Stimulated activated naive B cell treated with anti-CD40 and anti-IgM and Interleukin-4, amounts not matched to agents 10 μg/mL and 1 μg/mL and 100 μg/mL, for 72 hours (primary cell): ENCODE results near the gene TMEM97.
A peak's percentile ranks its signal among the peaks of the same experiment; 100 is the strongest.

ENCODE experiments used
- ATAC-seq, 2 donors: fragments of 150-1000 bp; cut with Tn5 transposase; replicated peaks; 2 replicates each; pipeline ENCODE4 v1.10.0; 2021; ENCODE audit warnings: moderate library complexity in 1 of 2
- DNase-seq: peaks from one replicate; pipeline ENCODE4 v3.0.0; 2021
- H3K27ac Mint-ChIP-seq: one replicate; pipeline ENCODE4 v1.8.0; 2022; ENCODE audit warnings: mild to moderate bottlenecking, mixed read lengths
- H3K27me3 Mint-ChIP-seq, 2 donors: one replicate each; pipeline ENCODE4 v1.8.0; 2022; ENCODE audit warnings: mixed read lengths in 2 of 2
- H3K36me3 Mint-ChIP-seq, 2 donors: one replicate each; pipeline ENCODE4 v1.8.0; 2022; ENCODE audit warnings: mixed read lengths in 2 of 2, mild to moderate bottlenecking in 1 of 2
- H3K4me1 Mint-ChIP-seq, 2 donors: one replicate each; pipeline ENCODE4 v1.8.0; 2022; ENCODE audit warnings: mixed read lengths in 2 of 2, mild to moderate bottlenecking in 1 of 2
- H3K4me3 Mint-ChIP-seq, 2 donors: one replicate each; pipeline ENCODE4 v1.8.0; 2022; ENCODE audit warnings: mild to moderate bottlenecking in 2 of 2, mixed read lengths in 2 of 2, moderate library complexity in 1 of 2
- H3K9me3 Mint-ChIP-seq, 2 donors: one replicate each; pipeline ENCODE4 v1.8.0; 2022; ENCODE audit warnings: mixed read lengths in 2 of 2, mild to moderate bottlenecking in 1 of 2

Gene TMEM97

GRCh38 chr17:28370035-28370743, 51.2 kb downstream of the TMEM97 start, which contains the start of gene VTN:
TSS of gene VTN (minus strand) at chr17:28370307. CDS start at chr17:28370203, 104 bp downstream.
- H3K4me1 Mint-ChIP-seq: peaks cover 24 to 39% of the 10 kb centered on the region in 2 donors
- ATAC-seq (no peak), DNase-seq (no peak)
- no peaks in the 10 kb centered on the region for H3K27me3 Mint-ChIP-seq
- H3K36me3 Mint-ChIP-seq: peaks cover 7 to 18% of the 10 kb centered on the region in 2 donors
- no peaks in the 10 kb centered on the region for H3K9me3 Mint-ChIP-seq
- H3K27ac Mint-ChIP-seq: peak within 1 kb of the TSS; percentile 94
- H3K4me3 Mint-ChIP-seq: peak within 1 kb of the TSS; percentile 96

- peaks cover 24 to 39% of the 10 kb centered on the region in 2 donors for H3K4me1 Mint-ChIP-seq
- peak overlapping the region in 1 of 2 donors; percentile 96 for H3K4me3 Mint-ChIP-seq
- ATAC-seq (no peak), DNase-seq (no peak)
- peaks cover 5 to 18% of the 10 kb centered on the region in 2 donors for H3K36me3 Mint-ChIP-seq
- peak overlapping the region; percentile 94 for H3K27ac Mint-ChIP-seq
- H3K9me3 Mint-ChIP-seq: no peaks in the 10 kb centered on the region
- no peaks in the 10 kb centered on the region for H3K27me3 Mint-ChIP-seq
These were observed 51.7 kb downstream of the TMEM97 start for GRCh38 chr17:28370744-28371103.

- peak; percentile 90 for ATAC-seq
- Mint-ChIP-seq H3K27me3 (no peaks in the 10 kb centered on the region), H3K9me3 (no peaks in the 10 kb centered on the region), H3K4me1 (peaks cover 24 to 39% of the 10 kb centered on the region in 2 donors), H3K27ac (peak within 1 kb of the TSS; percentile 94), H3K4me3 (peak within 1 kb of the TSS; percentile 96), H3K36me3 (peaks cover 4 to 14% of the 10 kb centered on the region in 2 donors)
- DNase-seq: peak; percentile 84
These were observed 52.5 kb downstream of the TMEM97 start, which contains the start of gene SARM1 for GRCh38 chr17:28371245-28372202. TSS of gene SARM1 (plus strand) at chr17:28371694. CDS start at chr17:28372033, 339 bp downstream.

- H3K9me3 Mint-ChIP-seq: no peaks in the 10 kb centered on the region
- no peaks in the 10 kb centered on the region for H3K27me3 Mint-ChIP-seq
- H3K27ac Mint-ChIP-seq: peak overlapping the region; percentile 89
- DNase-seq: no peak
- ATAC-seq: peak; percentile 15 to 24
- H3K4me3 Mint-ChIP-seq: peak overlapping the region; percentile 85 to 96
- peaks cover 4 to 13% of the 10 kb centered on the region in 2 donors for H3K36me3 Mint-ChIP-seq
- peaks cover 24 to 39% of the 10 kb centered on the region in 2 donors for H3K4me1 Mint-ChIP-seq
These were observed 53.4 kb downstream of the TMEM97 start for GRCh38 chr17:28372203-28372944.

GRCh38 chr17:28372945-28373274, 53.9 kb downstream of the TMEM97 start:
- H3K27ac Mint-ChIP-seq: peak overlapping the region; percentile 89
- peaks cover 4 to 13% of the 10 kb centered on the region in 2 donors for H3K36me3 Mint-ChIP-seq
- ATAC-seq (no peak), DNase-seq (no peak)
- no peaks in the 10 kb centered on the region for H3K9me3 Mint-ChIP-seq
- no peaks in the 10 kb centered on the region for H3K27me3 Mint-ChIP-seq
- H3K4me3 Mint-ChIP-seq: peak overlapping the region; percentile 85 to 96
- peaks cover 24 to 39% of the 10 kb centered on the region in 2 donors for H3K4me1 Mint-ChIP-seq
